ENCODE results near the gene MRPL20. TPM values are rescaled to one million over a fixed set of nuclear protein-coding genes. Genes with fewer than 3 reads are reported as not detected.
A peak's percentile ranks its signal among the peaks of the same experiment; 100 is the strongest.

Gene MRPL20
- total and polyA plus RNA-seq, 4 donors = 47.8 to 170 (median 74.0) TPM

DNA sequence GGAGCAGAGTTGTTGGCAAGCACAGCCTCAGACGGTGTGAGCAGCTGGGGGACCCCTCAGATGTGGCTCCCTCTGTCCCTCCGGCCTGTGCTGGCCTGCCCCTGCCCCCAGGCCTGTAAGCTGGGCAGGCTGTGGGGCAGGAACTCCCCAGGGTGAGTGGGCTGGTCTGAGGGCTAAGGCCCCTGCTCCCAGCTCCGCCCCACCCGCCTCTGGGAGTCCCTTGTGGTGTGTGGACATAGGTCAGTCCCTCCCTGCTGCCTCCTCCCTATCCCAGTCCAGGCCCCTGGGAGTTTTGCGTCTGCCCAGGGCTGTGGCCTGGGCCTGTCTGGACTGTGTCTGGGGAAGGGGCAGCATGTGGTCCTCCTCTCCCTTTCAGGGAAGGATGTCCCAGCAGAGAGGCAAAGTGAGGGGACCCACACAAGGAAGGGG lies 24.8 kb upstream of the MRPL20 start:
- H3K4me3 ChIP-seq (ENCODE audit: low read depth in 1 of 3, low read length in 3 of 3) = peak overlapping the region; percentile 59 to 63 (median 62)
- DNase-seq (ENCODE audit: low spot score) = peak; percentile 63
- TF ChIP-seq FOXA2 (IDR thresholded peaks at IDR 0.05) (no peak), FOXA1 (IDR thresholded peaks at IDR 0.05) (no peak), TAF1 (conservative IDR thresholded peaks at IDR 0.05) (peak; percentile 11), RXRA (IDR thresholded peaks at IDR 0.05) (peak; percentile 79), YY1 (IDR thresholded peaks at IDR 0.05) (peak; percentile 58), HNF4G (IDR thresholded peaks at IDR 0.05) (peak; percentile 20), EGR1 (IDR thresholded peaks at IDR 0.05; ENCODE audit: low read depth in 2 of 2) (no peak), NR2F2 (IDR thresholded peaks at IDR 0.05) (peak; percentile 79), JUND (IDR thresholded peaks at IDR 0.05) (no peak), GABPA (IDR thresholded peaks at IDR 0.05 in 1 of 2, conservative IDR thresholded peaks at IDR 0.05 in 1 of 2) (peak in 1 of 2 donors; percentile 65), HNF4A (conservative IDR thresholded peaks at IDR 0.05) (peak; percentile 69 to 78), RAD21 (IDR thresholded peaks at IDR 0.05) (peak in 1 of 2 donors; percentile 43), SP1 (IDR thresholded peaks at IDR 0.05) (peak; percentile 75)
- TF ChIP-seq, protein P1, sequence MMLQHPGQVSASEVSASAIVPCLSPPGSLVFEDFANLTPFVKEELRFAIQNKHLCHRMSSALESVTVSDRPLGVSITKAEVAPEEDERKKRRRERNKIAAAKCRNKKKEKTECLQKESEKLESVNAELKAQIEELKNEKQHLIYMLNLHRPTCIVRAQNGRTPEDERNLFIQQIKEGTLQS (IDR thresholded peaks at IDR 0.05) = no peak
- TF ChIP-seq, protein P2, sequence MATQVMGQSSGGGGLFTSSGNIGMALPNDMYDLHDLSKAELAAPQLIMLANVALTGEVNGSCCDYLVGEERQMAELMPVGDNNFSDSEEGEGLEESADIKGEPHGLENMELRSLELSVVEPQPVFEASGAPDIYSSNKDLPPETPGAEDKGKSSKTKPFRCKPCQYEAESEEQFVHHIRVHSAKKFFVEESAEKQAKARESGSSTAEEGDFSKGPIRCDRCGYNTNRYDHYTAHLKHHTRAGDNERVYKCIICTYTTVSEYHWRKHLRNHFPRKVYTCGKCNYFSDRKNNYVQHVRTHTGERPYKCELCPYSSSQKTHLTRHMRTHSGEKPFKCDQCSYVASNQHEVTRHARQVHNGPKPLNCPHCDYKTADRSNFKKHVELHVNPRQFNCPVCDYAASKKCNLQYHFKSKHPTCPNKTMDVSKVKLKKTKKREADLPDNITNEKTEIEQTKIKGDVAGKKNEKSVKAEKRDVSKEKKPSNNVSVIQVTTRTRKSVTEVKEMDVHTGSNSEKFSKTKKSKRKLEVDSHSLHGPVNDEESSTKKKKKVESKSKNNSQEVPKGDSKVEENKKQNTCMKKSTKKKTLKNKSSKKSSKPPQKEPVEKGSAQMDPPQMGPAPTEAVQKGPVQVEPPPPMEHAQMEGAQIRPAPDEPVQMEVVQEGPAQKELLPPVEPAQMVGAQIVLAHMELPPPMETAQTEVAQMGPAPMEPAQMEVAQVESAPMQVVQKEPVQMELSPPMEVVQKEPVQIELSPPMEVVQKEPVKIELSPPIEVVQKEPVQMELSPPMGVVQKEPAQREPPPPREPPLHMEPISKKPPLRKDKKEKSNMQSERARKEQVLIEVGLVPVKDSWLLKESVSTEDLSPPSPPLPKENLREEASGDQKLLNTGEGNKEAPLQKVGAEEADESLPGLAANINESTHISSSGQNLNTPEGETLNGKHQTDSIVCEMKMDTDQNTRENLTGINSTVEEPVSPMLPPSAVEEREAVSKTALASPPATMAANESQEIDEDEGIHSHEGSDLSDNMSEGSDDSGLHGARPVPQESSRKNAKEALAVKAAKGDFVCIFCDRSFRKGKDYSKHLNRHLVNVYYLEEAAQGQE (IDR thresholded peaks at IDR 0.05) = peak; percentile 62
- TF ChIP-seq, protein P3, sequence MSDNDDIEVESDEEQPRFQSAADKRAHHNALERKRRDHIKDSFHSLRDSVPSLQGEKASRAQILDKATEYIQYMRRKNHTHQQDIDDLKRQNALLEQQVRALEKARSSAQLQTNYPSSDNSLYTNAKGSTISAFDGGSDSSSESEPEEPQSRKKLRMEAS (IDR thresholded peaks at IDR 0.05) = peak; percentile 53
- TF ChIP-seq, protein P4, sequence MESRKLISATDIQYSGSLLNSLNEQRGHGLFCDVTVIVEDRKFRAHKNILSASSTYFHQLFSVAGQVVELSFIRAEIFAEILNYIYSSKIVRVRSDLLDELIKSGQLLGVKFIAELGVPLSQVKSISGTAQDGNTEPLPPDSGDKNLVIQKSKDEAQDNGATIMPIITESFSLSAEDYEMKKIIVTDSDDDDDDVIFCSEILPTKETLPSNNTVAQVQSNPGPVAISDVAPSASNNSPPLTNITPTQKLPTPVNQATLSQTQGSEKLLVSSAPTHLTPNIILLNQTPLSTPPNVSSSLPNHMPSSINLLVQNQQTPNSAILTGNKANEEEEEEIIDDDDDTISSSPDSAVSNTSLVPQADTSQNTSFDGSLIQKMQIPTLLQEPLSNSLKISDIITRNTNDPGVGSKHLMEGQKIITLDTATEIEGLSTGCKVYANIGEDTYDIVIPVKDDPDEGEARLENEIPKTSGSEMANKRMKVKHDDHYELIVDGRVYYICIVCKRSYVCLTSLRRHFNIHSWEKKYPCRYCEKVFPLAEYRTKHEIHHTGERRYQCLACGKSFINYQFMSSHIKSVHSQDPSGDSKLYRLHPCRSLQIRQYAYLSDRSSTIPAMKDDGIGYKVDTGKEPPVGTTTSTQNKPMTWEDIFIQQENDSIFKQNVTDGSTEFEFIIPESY (IDR thresholded peaks at IDR 0.05) = no peak
- TF ChIP-seq, protein P5, sequence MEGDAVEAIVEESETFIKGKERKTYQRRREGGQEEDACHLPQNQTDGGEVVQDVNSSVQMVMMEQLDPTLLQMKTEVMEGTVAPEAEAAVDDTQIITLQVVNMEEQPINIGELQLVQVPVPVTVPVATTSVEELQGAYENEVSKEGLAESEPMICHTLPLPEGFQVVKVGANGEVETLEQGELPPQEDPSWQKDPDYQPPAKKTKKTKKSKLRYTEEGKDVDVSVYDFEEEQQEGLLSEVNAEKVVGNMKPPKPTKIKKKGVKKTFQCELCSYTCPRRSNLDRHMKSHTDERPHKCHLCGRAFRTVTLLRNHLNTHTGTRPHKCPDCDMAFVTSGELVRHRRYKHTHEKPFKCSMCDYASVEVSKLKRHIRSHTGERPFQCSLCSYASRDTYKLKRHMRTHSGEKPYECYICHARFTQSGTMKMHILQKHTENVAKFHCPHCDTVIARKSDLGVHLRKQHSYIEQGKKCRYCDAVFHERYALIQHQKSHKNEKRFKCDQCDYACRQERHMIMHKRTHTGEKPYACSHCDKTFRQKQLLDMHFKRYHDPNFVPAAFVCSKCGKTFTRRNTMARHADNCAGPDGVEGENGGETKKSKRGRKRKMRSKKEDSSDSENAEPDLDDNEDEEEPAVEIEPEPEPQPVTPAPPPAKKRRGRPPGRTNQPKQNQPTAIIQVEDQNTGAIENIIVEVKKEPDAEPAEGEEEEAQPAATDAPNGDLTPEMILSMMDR (IDR thresholded peaks at IDR 0.05; ENCODE audit: low read depth, low read length, missing input control) = no peak
- no peaks in the 10 kb centered on the region for H3K36me3 ChIP-seq (ENCODE audit: control insufficient read depth in 4 of 4, insufficient read depth in 3 of 4, low read depth in 1 of 4, low read length in 3 of 4)
- H3K4me1 ChIP-seq (ENCODE audit: control insufficient read depth in 4 of 4, insufficient read depth in 4 of 4, low read length in 3 of 4) = peaks cover 27 to 71% (median 55%) of the 10 kb centered on the region in 4 donors
- peak overlapping the region in 1 of 2 donors; percentile 54 for H3K9ac ChIP-seq (ENCODE audit: low read depth in 1 of 2, low read length in 2 of 2)
- H3K27ac ChIP-seq (ENCODE audit: low read depth in 1 of 2, low read length in 2 of 2) = peak overlapping the region; percentile 82 to 87
- no peaks in the 10 kb centered on the region for H3K9me3 ChIP-seq (ENCODE audit: control insufficient read depth in 4 of 4, low read length in 3 of 4)
- H3K27me3 ChIP-seq (ENCODE audit: control insufficient read depth in 4 of 4, insufficient read depth in 4 of 4, low read length in 3 of 4) = no peaks in the 10 kb centered on the region
- WGBS = 21% methylated on average over 5 of the region's 5 CpGs

Data from liver (tissue), 9 donors.